ENCODE data around the gene DLGAP5.

Gene DLGAP5

GRCh38 chr14:55118761-55119160, 72.6 kb downstream of the DLGAP5 start:
- no peak for DNase-seq (ENCODE audit: low spot score)

GRCh38 chr14:55117803-55118441, 73.5 kb downstream of the DLGAP5 start:
- DNase-seq (ENCODE audit: low spot score) = no peak
- no peak for TF ChIP-seq CTCF (IDR thresholded peaks at IDR 0.05; ENCODE audit: extremely low read depth, missing control alignments)

More at GRCh38 chr14:55118761-55119160, 72.6 kb downstream of the DLGAP5 start:
- TF ChIP-seq CTCF (IDR thresholded peaks at IDR 0.05; ENCODE audit: extremely low read depth, missing control alignments) = no peak

DNA sequence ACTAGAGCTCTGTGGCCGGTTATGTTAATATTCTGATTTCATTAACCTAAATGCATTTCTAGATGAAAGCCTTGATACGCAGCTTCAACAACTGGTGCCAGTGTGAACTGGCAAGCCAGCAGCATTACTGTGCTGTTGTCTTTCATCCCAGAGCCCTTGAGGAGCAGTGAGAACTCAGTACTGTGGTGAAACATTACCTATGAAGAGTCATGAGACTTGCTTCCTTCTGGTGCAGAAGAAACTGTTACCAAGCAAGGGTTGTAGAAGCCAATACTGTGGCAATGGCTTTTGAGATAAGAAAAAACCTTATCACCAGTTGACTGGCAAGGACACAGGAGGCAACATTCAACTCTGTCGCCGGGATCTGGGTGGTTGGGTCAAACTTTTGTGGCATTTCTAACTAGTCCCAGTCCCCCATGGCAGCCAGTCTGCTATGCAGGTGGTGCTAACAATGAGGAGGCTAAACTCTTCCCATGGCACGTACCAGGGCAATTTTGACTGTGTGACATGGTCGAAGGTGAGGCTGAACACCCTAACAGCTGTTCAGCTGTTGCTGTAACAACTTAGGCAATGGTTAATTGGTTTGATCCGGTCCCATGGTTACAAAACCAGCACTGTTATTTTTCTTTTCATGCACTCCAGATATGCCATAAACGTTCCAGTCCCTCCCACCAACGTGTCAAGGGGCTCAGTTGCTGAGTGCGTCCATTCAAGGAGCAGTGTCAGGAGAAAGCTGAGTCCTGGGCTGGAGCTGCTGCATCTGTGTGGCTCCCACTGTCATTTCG, 74.9 kb downstream of the DLGAP5 start:
- no peak for TF ChIP-seq CTCF (IDR thresholded peaks at IDR 0.05; ENCODE audit: extremely low read depth, missing control alignments)
- no peak for DNase-seq (ENCODE audit: low spot score)

- DNase-seq (ENCODE audit: low spot score) = no peak
- TF ChIP-seq CTCF (IDR thresholded peaks at IDR 0.05; ENCODE audit: extremely low read depth, missing control alignments) = no peak
These were observed 75.5 kb downstream of the DLGAP5 start for GRCh38 chr14:55115861-55116245.

DNA sequence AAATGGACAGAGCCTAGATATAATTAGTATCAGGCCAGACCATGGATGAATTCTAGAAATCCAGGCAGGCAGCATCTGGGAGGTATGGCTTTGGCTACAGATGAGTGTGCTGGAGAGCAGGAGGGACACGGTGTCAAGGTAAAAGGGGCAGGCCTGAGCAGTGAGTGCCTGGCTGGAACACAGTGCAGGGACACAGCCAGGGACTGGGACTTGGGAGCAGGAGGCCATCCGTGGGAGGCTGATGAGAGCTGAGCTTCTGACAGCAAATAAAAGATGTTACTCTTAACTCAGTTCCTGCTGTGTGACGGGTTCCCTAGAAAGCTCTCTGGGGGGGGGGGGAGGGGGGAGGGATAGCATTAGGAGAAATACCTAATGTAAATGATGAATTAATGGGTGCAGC, 75.9 kb downstream of the DLGAP5 start:
- no peak for DNase-seq (ENCODE audit: low spot score)
- TF ChIP-seq CTCF (IDR thresholded peaks at IDR 0.05; ENCODE audit: extremely low read depth, missing control alignments) = no peak

DNA sequence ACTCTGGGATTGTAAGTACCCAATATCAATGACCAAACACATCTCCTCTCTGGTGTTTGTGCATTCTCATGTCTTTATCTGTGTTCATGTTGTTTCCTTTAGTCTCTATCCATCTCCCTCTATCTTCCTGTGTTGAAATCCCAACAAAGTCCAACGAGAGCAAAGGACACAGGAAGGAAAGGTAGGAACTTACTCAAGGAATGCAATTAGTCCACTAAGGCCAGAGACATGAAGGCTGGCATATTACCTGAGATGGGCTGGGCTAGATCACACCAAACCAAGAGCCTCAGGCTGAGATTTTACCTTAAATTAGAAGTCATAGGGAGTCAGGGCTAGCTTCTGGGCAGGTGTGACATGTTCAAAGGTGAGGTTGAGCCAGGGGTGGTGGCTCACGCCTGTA, 76.7 kb downstream of the DLGAP5 start:
- DNase-seq (ENCODE audit: low spot score) = no peak
- TF ChIP-seq CTCF (IDR thresholded peaks at IDR 0.05; ENCODE audit: extremely low read depth, missing control alignments) = no peak

DNA sequence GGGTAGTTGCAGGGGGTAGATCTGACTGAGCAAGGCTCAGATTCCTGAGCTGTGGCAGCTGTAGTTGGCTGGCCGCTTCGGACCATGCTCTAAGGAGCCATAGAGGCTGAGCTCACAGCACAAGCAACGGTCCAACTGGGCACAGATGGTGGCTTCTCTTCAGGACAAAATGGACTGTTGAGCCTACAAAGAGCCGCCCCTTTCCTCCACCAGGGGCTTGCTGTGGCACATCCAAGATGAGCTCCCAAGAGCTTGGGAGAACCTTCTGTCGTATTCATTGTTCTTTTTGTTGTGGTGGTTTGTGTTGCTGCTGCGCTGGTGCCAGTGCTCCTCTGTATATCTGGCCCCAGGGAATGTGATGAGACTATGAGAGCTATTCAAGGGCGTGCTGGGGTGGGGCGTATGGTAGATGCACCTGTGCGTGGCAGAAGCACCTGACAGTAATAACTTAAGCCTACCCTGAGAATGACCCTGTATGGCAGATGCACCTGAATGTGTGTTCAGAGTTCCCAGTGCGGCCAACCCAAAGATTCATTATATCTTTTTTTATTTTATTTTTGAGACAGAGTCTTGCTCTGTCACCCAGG, 80.2 kb downstream of the DLGAP5 start:
- no peak for TF ChIP-seq CTCF (IDR thresholded peaks at IDR 0.05; ENCODE audit: extremely low read depth, missing control alignments)
- no peak for DNase-seq (ENCODE audit: low spot score)

All from GM20000 (cell line).